SK-N-SH (cell line): ENCODE data around the gene PMF1. TPM values are rescaled to one million over a fixed set of nuclear protein-coding genes. Genes with fewer than 3 reads are reported as not detected.
A peak's percentile ranks its signal among the peaks of the same experiment; 100 is the strongest.

Experiments
- CTCF ChIA-PET: fragments of 300-600, 350-600 bp; formaldehyde crosslinking; extraction: SDS; loops from one replicate; lab custom pipeline; 2021; lab: Yijun Ruan, JAX
- POLR2A ChIA-PET: fragments of 350-600 bp; sonication (Branson Sonifier 250); formaldehyde crosslinking; extraction: SDS; loops from one replicate; lab custom pipeline; 2020; ENCODE audit warnings: antibody characterized with exemption, inconsistent platforms; lab: Yijun Ruan, JAX
- DNase-seq: peaks from one replicate; pipeline ENCODE4 v3.0.0; 2012
- H2AFZ ChIP-seq: fragments of 200-600 bp; sonication (generic); 2 replicates; pipeline ENCODE4 v1.8.1; 2016; ENCODE audit warnings: antibody characterized with exemption, mild to moderate bottlenecking, low read depth
- H3F3A ChIP-seq: fragments of 200-600 bp; sonication (generic); replicated peaks from 2 replicates; pipeline ENCODE3; 2016; ENCODE audit warnings: antibody characterized with exemption, mild to moderate bottlenecking; ENCODE audit not compliant: insufficient read depth
- H3K27ac ChIP-seq, 2 experiments: fragments of 200-500 bp in 1 of 2; fragments of 200-600 bp in 1 of 2; sonication (Bioruptor generic) in 1 of 2; sonication (generic), shearing (Covaris generic) in 1 of 2; 2 replicates each; pipeline versions ENCODE4 v1.5.1 to v1.6.1; 2014 to 2016; ENCODE audit warnings: low read depth in 2 of 2, inconsistent platforms in 1 of 2, low read length in 1 of 2, mild to moderate bottlenecking in 1 of 2, mixed read lengths in 1 of 2
- H3K27me3 ChIP-seq: fragments of 200-600 bp; sonication (generic), shearing (Covaris generic); 2 replicates; pipeline ENCODE4 v1.6.1; 2016; ENCODE audit warnings: mixed run types; ENCODE audit not compliant: insufficient read depth
- H3K36me3 ChIP-seq, 2 experiments: fragments of 200-500 bp in 1 of 2; fragments of 200-600 bp in 1 of 2; sonication (Bioruptor generic) in 1 of 2; sonication (generic) in 1 of 2; replicated peaks in 1 of 2; 2 replicates each; pipeline versions ENCODE3 to v1.5.1; 2014 to 2016; ENCODE audit warnings: low read length in 1 of 2, mild to moderate bottlenecking in 1 of 2; ENCODE audit not compliant: insufficient read depth in 2 of 2, control insufficient read depth in 1 of 2
- H3K4me1 ChIP-seq, 2 experiments: fragments of 200-500 bp in 1 of 2; fragments of 200-600 bp in 1 of 2; sonication (Bioruptor generic) in 1 of 2; sonication (generic), shearing (Covaris generic) in 1 of 2; 2 replicates each; pipeline versions ENCODE4 v1.5.1 to v1.6.1; 2014 to 2016; ENCODE audit warnings: low read depth in 1 of 2, low read length in 1 of 2, mixed run types in 1 of 2; ENCODE audit not compliant: insufficient read depth in 2 of 2, control insufficient read depth in 1 of 2
- H3K4me2 ChIP-seq: fragments of 200-600 bp; sonication (generic), shearing (Covaris generic); 2 replicates; pipeline ENCODE4 v1.6.1; 2017; ENCODE audit warnings: mixed run types
- H3K4me3 ChIP-seq, 2 experiments: fragments of 200-500 bp in 1 of 2; fragments of 200-600 bp in 1 of 2; sonication (Bioruptor generic) in 1 of 2; sonication (generic), shearing (Covaris generic) in 1 of 2; 2 replicates each; pipeline versions ENCODE4 v1.5.1 to v1.8.1; 2014 to 2016; ENCODE audit warnings: low read depth in 2 of 2, inconsistent platforms in 1 of 2, low read length in 1 of 2, mild to moderate bottlenecking in 1 of 2, mixed read lengths in 1 of 2, moderate library complexity in 1 of 2
- H3K79me2 ChIP-seq: fragments of 200-600 bp; sonication (generic); 2 replicates; pipeline ENCODE4 v1.8.1; 2017; ENCODE audit warnings: mild to moderate bottlenecking; ENCODE audit not compliant: insufficient read depth
- H3K9ac ChIP-seq: fragments of 200-600 bp; sonication (generic); 2 replicates; pipeline ENCODE4 v1.6.1; 2017; ENCODE audit warnings: mixed run types
- H3K9me2 ChIP-seq: fragments of 200-600 bp; sonication (generic); 2 replicates; pipeline ENCODE4 v1.6.1; 2017; ENCODE audit warnings: mixed run types
- H3K9me3 ChIP-seq: fragments of 200-600 bp; sonication (generic); 2 replicates; pipeline ENCODE4 v1.6.1; 2017; ENCODE audit warnings: mixed run types, mild to moderate bottlenecking, moderate library complexity
- H4K20me1 ChIP-seq: fragments of 200-600 bp; sonication (generic); 2 replicates; pipeline ENCODE4 v1.6.1; 2017; ENCODE audit warnings: mild to moderate bottlenecking, mixed run types; ENCODE audit not compliant: insufficient read depth
- ELF1 ChIP-seq: IDR thresholded peaks from 2 replicates; pipeline ENCODE4 v1.4.0; 2012
- EP300 ChIP-seq, 2 experiments: IDR thresholded peaks; 2 replicates each; pipeline versions ENCODE4 v1.4.0 to v1.6.1; 2012; ENCODE audit warnings: borderline replicate concordance in 1 of 2, low read depth in 1 of 2, low read length in 1 of 2
- GATA2 ChIP-seq: sonication (generic); formaldehyde crosslinking; IDR thresholded peaks from 2 replicates; pipeline ENCODE4 v1.5.0; 2020; ENCODE audit warnings: mild to moderate bottlenecking, missing genetic modification reagents
- JUND ChIP-seq: IDR thresholded peaks from 2 replicates; pipeline ENCODE4 v1.4.0; 2012
- MEF2A ChIP-seq: IDR thresholded peaks from 2 replicates; pipeline ENCODE4 v1.4.0; 2012; ENCODE audit warnings: low read depth, borderline replicate concordance
- RAD21 ChIP-seq: IDR thresholded peaks from 2 replicates; pipeline ENCODE4 v1.6.1; 2012; ENCODE audit warnings: mild to moderate bottlenecking, low read length
- RCOR1 ChIP-seq: fragments of 150-350 bp; IDR thresholded peaks from 2 replicates; pipeline ENCODE4 v1.6.1; 2017; ENCODE audit warnings: antibody characterized with exemption, low read length
- SMC3 ChIP-seq: IDR thresholded peaks from 2 replicates; pipeline ENCODE4 v1.6.1; 2012; ENCODE audit warnings: low read depth, low read length, improper control_type of control experiment
- TAF1 ChIP-seq: IDR thresholded peaks from 2 replicates; pipeline ENCODE4 v1.6.1; 2012; ENCODE audit warnings: low read depth, mild to moderate bottlenecking, low read length, moderate library complexity, borderline replicate concordance
- TCF12 ChIP-seq: IDR thresholded peaks from 2 replicates; pipeline ENCODE4 v1.4.0; 2012
- YY1 ChIP-seq: IDR thresholded peaks from 2 replicates; pipeline ENCODE4 v1.4.0; 2012; ENCODE audit warnings: low read depth, mild to moderate bottlenecking
- WGBS: methylation state at CpG from one replicate; pipeline ENCODE4 v1.1.6; 2017; ENCODE audit warnings: low lambda C conversion rate; 5-methylcytosine and 5-hydroxymethylcytosine counted together
- polyA plus RNA-seq, 3 experiments: library from polyadenylated mRNA; depleted of rRNA; stranded (reverse); fragments of >200 nt; gene quantifications; 2 replicates each; pipeline ENCODE4 v1.2.3, GENCODE V29; 2012
- TF ChIP-seq, protein P1 (sequence below): IDR thresholded peaks from 2 replicates; pipeline ENCODE4 v1.4.0; 2012; ENCODE audit warnings: low read depth, borderline replicate concordance
- TF ChIP-seq, protein P2 (sequence below): fragments of 150-350 bp; IDR thresholded peaks from 2 replicates; pipeline ENCODE4 v1.6.1; 2017; ENCODE audit warnings: antibody characterized with exemption, low read length, low read depth, borderline replicate concordance

Gene PMF1
- polyA plus RNA-seq, 1 of the 3 experiments (the other 2 are of a cell fraction), result 89.5 TPM

DNA sequence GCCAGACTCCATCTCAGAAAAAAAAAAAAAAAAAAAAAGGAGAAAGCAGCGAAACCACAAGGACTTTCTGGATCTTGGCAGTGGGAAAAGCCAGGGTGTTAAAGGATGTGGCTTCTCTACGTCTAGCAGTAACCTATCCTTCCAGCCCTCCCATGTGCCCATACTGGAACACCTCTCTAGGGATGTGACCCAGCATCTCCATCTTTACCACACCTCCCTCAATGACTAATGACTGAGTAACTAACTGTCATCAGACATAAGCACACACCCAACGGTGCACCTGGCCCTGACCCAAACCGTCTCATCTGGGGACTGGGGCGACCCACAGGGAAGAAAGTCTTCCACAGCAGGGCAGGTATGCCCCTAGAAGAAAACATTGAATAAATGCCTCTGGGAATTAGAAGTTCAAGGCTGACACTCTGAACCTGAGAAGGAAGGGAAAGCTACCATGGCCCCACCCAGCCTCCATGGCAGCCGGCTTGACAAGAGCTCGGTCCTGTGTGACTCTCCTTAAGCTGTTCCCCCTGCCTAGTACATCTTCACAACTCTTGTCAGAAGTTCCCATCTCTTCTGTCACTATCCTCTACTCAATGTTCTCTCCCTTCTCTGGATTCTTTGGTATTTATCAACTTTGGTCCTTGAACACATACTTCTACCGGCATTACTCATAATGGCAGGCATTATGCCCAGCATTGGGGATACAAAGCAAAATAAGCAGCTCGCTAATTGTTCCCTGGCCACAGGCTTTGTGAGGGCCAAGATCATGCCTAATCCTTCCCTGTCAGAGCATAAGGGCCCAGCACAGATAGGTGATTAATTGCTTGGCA is 49.9 kb downstream of the PMF1 start (continued):
- TF ChIP-seq TCF12, result peak; percentile 2; the same call in 1 of the 2 replicates
- TF ChIP-seq JUND, result peak; percentile 16; the same call in 1 of the 2 replicates
- no peak for TF ChIP-seq TAF1
- no peak for TF ChIP-seq MEF2A
- TF ChIP-seq, all 33 proteins: peak for 5

- Histone ChIP-seq H3K36me3 (peaks cover 76 to 77% of the 10 kb centered on the region in 2 experiments), H3K4me1 (peaks cover 10 to 11% of the 10 kb centered on the region in 2 experiments; a peak in 3 of 4 replicates), H3K4me2 (peak overlapping the region; percentile 39; the same call in 1 of the 2 replicates), H3K9me2 (no peaks in the 10 kb centered on the region), H3K27me3 (no peaks in the 10 kb centered on the region), H3K4me3 (no peak overlapping the region), H2AFZ (no peak overlapping the region), H3K9ac (no peak overlapping the region), H3K27ac (peak overlapping the region in 1 of 2 experiments; percentile 56; a peak in 2 of 4 replicates), H3K9me3 (no peaks in the 10 kb centered on the region), H3K79me2 (peaks cover 7% of the 10 kb centered on the region; the same call in 1 of the 2 replicates), H3F3A (peaks cover 26% of the 10 kb centered on the region), H4K20me1 (peaks cover 13% of the 10 kb centered on the region; the same call in 1 of the 2 replicates)
- ChIA-PET CTCF (interaction anchor here (0.8 to 1.4 kb wide), 3 partner anchors 38 to 134 kb away, joined by 3 to 5 read pairs (median 4); no protein-coding TSS in a partner anchor), POLR2A (interaction anchor here (1.4 kb wide), 1 partner anchor 10 kb away, joined by 3 read pairs; no protein-coding TSS in a partner anchor)
- 88% methylated on average over 9 of the region's 9 CpGs for WGBS
- no peak for DNase-seq
- TF ChIP-seq ELF1 (no peak), SMC3 (no peak), JUND (no peak)
These were observed 50.5 kb downstream of the PMF1 start for GRCh38 chr1:156263288-156263655.

DNA sequence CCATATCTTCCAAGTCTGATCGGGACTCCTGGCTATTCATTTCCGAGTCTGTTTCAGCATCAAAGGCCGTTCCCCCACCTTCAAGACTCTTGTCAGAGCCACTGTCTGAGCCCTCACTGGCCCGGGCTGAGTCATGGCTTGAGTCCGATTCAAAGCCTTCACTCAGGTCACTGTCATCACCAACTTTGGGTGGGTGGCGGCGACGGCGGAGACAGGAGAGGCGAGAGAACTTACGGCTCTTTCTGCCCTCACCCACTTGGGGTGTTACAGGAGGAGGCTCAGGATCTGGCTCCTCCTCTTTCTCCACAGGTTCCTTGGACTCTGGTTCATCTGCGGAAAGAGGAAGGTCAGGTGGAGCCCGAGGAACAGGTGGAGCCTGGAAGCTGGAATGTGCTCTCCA is 53.2 kb downstream of the PMF1 start:
- H2AFZ ChIP-seq, result no peak overlapping the region
- H3K79me2 ChIP-seq, result peaks cover 6% of the 10 kb centered on the region; the same call in 1 of the 2 replicates
- POLR2A ChIA-PET, result no interaction called here
- H3F3A ChIP-seq, result peaks cover 34% of the 10 kb centered on the region
- H3K36me3 ChIP-seq, result peaks cover 64 to 70% of the 10 kb centered on the region in 2 experiments
- H4K20me1 ChIP-seq, result peaks cover 13% of the 10 kb centered on the region; the same call in 1 of the 2 replicates
- no peak for TF ChIP-seq TCF12
- TF ChIP-seq YY1, result no peak
- TF ChIP-seq RAD21, result no peak
- no peak for TF ChIP-seq EP300 (IDR thresholded peaks at IDR 0.05; ENCODE audit: borderline replicate concordance in 1 of 2, low read depth in 1 of 2, low read length in 1 of 2)
- TF ChIP-seq, protein P1, sequence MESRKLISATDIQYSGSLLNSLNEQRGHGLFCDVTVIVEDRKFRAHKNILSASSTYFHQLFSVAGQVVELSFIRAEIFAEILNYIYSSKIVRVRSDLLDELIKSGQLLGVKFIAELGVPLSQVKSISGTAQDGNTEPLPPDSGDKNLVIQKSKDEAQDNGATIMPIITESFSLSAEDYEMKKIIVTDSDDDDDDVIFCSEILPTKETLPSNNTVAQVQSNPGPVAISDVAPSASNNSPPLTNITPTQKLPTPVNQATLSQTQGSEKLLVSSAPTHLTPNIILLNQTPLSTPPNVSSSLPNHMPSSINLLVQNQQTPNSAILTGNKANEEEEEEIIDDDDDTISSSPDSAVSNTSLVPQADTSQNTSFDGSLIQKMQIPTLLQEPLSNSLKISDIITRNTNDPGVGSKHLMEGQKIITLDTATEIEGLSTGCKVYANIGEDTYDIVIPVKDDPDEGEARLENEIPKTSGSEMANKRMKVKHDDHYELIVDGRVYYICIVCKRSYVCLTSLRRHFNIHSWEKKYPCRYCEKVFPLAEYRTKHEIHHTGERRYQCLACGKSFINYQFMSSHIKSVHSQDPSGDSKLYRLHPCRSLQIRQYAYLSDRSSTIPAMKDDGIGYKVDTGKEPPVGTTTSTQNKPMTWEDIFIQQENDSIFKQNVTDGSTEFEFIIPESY, result no peak
- no peak for TF ChIP-seq RCOR1
- TF ChIP-seq, protein P2, sequence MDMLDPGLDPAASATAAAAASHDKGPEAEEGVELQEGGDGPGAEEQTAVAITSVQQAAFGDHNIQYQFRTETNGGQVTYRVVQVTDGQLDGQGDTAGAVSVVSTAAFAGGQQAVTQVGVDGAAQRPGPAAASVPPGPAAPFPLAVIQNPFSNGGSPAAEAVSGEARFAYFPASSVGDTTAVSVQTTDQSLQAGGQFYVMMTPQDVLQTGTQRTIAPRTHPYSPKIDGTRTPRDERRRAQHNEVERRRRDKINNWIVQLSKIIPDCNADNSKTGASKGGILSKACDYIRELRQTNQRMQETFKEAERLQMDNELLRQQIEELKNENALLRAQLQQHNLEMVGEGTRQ, result no peak
- no peak for TF ChIP-seq GATA2 (CRISPR knock-in tag)
- no peaks in the 10 kb centered on the region for H3K27me3 ChIP-seq
- no peak overlapping the region for H3K27ac ChIP-seq
- H3K4me1 ChIP-seq, result peaks cover 0 to 11% of the 10 kb centered on the region in 2 experiments; a peak in 2 of 4 replicates
- H3K9ac ChIP-seq, result no peak overlapping the region
- H3K4me2 ChIP-seq, result no peak overlapping the region
- H3K9me3 ChIP-seq, result no peaks in the 10 kb centered on the region
- H3K4me3 ChIP-seq, result no peak overlapping the region
- WGBS, result 99% methylated on average over 11 of the region's 13 CpGs
- H3K9me2 ChIP-seq, result no peaks in the 10 kb centered on the region
- CTCF ChIA-PET, result no interaction called here
- DNase-seq, result no peak
